SW480 (cell line): ENCODE measurements around the gene CDC42BPA.

ENCODE experiments used
- DNase-seq: peaks from one replicate; pipeline ENCODE4 v3.0.0-alpha.2; 2016; ENCODE audit warnings: low spot score

CDC42BPA gene

GRCh38 chr1:226990133-226990716 lies 328.1 kb downstream of the CDC42BPA start:
- DNase-seq = no peak

GRCh38 chr1:226989085-226989920 lies 329.0 kb downstream of the CDC42BPA start:
- no peak for DNase-seq

GRCh38 chr1:226988334-226988666 lies 330.0 kb downstream of the CDC42BPA start:
- DNase-seq = no peak

- no peak for DNase-seq
Observed at GRCh38 chr1:226987623-226988333, 330.5 kb downstream of the CDC42BPA start.

- no peak for DNase-seq
Observed at GRCh38 chr1:226987179-226987536, 331.1 kb downstream of the CDC42BPA start.

- no peak for DNase-seq
Observed at GRCh38 chr1:226986496-226987178, 331.7 kb downstream of the CDC42BPA start.

GRCh38 chr1:226985839-226986463 lies 332.3 kb downstream of the CDC42BPA start:
- no peak for DNase-seq

- no peak for DNase-seq
Observed at GRCh38 chr1:226985239-226985838, 333.0 kb downstream of the CDC42BPA start.

- DNase-seq = no peak
Observed at GRCh38 chr1:226984521-226985238, 333.6 kb downstream of the CDC42BPA start.

- no peak for DNase-seq
Observed at GRCh38 chr1:226983992-226984364, 334.3 kb downstream of the CDC42BPA start.

GRCh38 chr1:226983247-226983991 lies 334.9 kb downstream of the CDC42BPA start:
- no peak for DNase-seq

GRCh38 chr1:226982451-226983177 lies 335.7 kb downstream of the CDC42BPA start:
- no peak for DNase-seq

- DNase-seq = no peak
Observed at GRCh38 chr1:226981838-226982237, 336.5 kb downstream of the CDC42BPA start.

GRCh38 chr1:226981386-226981817 lies 336.9 kb downstream of the CDC42BPA start:
- DNase-seq = no peak

GRCh38 chr1:226980565-226981385 lies 337.5 kb downstream of the CDC42BPA start:
- no peak for DNase-seq

GRCh38 chr1:226980122-226980560 lies 338.2 kb downstream of the CDC42BPA start:
- DNase-seq = no peak

- no peak for DNase-seq
Observed at GRCh38 chr1:226979517-226980121, 338.7 kb downstream of the CDC42BPA start.

GRCh38 chr1:226979115-226979516 lies 339.2 kb downstream of the CDC42BPA start:
- no peak for DNase-seq
